Astrocyte (in vitro differentiated cells and primary cell): ENCODE results near the gene CHGA.

ENCODE experiments used
- EZH2 ChIP-seq: IDR thresholded peaks from 2 replicates; pipeline ENCODE4 v1.6.1; 2012; ENCODE audit warnings: mild to moderate bottlenecking, low read length, inconsistent platforms; ENCODE audit not compliant: insufficient read depth
- TF ChIP-seq, protein P1 (sequence below): IDR thresholded peaks from 2 replicates; pipeline ENCODE4 v1.5.1; 2011; ENCODE audit warnings: low read depth, mild to moderate bottlenecking, inconsistent platforms, low read length, moderate library complexity; ENCODE audit not compliant: insufficient read depth

DNA sequence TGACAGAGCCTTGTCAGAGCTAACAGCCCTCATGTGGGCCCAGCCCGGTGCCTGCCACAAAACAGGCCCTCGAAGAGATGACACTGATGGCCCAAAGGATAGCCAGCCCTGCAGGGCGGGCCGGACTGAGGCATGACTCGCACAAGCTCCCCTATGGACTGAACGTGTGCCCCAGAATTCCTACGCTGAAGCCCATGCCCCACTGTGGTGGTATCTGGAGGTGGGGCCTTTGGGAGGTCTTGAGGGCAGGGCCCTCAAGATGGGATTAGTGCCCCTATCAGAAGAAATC, 38.6 kb downstream of the CHGA start:
- TF ChIP-seq, protein P1, sequence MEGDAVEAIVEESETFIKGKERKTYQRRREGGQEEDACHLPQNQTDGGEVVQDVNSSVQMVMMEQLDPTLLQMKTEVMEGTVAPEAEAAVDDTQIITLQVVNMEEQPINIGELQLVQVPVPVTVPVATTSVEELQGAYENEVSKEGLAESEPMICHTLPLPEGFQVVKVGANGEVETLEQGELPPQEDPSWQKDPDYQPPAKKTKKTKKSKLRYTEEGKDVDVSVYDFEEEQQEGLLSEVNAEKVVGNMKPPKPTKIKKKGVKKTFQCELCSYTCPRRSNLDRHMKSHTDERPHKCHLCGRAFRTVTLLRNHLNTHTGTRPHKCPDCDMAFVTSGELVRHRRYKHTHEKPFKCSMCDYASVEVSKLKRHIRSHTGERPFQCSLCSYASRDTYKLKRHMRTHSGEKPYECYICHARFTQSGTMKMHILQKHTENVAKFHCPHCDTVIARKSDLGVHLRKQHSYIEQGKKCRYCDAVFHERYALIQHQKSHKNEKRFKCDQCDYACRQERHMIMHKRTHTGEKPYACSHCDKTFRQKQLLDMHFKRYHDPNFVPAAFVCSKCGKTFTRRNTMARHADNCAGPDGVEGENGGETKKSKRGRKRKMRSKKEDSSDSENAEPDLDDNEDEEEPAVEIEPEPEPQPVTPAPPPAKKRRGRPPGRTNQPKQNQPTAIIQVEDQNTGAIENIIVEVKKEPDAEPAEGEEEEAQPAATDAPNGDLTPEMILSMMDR = no peak
- no peak for TF ChIP-seq EZH2
